IPS-20b (cell line): Measurements from ENCODE around the gene TM7SF3.
A peak's percentile ranks its signal among the peaks of the same experiment; 100 is the strongest.
"Not testable (repeated sequence)": the region's sequence is repeated elsewhere in the genome, so short reads cannot be mapped to it uniquely, and the experiment has no call there.

Experiments
- H3K27ac ChIP-seq: one replicate; pipeline ENCODE4 v1.5.1; 2013; ENCODE audit warnings: low read length
- H3K27me3 ChIP-seq: 2 replicates; pipeline ENCODE4 v1.6.1; 2013; ENCODE audit warnings: mild to moderate bottlenecking, low read length, inconsistent platforms; ENCODE audit not compliant: insufficient read depth
- H3K36me3 ChIP-seq: 2 replicates; pipeline ENCODE4 v1.6.1; 2013; ENCODE audit warnings: low read depth, mild to moderate bottlenecking, inconsistent platforms, low read length, moderate library complexity; ENCODE audit not compliant: insufficient read depth
- H3K4me1 ChIP-seq: 2 replicates; pipeline ENCODE4 v1.6.1; 2013; ENCODE audit warnings: mild to moderate bottlenecking, control low read depth, inconsistent platforms, low read length, moderate library complexity; ENCODE audit not compliant: insufficient read depth
- H3K4me3 ChIP-seq: 2 replicates; pipeline ENCODE4 v1.5.1; 2013; ENCODE audit warnings: mild to moderate bottlenecking, low read length, inconsistent platforms
- H3K9ac ChIP-seq: 2 replicates; pipeline ENCODE4 v1.6.1; 2013; ENCODE audit warnings: low read depth, mild to moderate bottlenecking, inconsistent platforms, low read length, moderate library complexity
- H3K9me3 ChIP-seq: 2 replicates; pipeline ENCODE4 v1.6.1; 2013; ENCODE audit warnings: mild to moderate bottlenecking, low read depth, low read length, inconsistent platforms; ENCODE audit not compliant: insufficient read depth

TM7SF3 gene, protein sequence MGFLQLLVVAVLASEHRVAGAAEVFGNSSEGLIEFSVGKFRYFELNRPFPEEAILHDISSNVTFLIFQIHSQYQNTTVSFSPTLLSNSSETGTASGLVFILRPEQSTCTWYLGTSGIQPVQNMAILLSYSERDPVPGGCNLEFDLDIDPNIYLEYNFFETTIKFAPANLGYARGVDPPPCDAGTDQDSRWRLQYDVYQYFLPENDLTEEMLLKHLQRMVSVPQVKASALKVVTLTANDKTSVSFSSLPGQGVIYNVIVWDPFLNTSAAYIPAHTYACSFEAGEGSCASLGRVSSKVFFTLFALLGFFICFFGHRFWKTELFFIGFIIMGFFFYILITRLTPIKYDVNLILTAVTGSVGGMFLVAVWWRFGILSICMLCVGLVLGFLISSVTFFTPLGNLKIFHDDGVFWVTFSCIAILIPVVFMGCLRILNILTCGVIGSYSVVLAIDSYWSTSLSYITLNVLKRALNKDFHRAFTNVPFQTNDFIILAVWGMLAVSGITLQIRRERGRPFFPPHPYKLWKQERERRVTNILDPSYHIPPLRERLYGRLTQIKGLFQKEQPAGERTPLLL

GRCh38 chr12:27014085-27014858 is at the start of gene TM7SF3:
Gene TM7SF3 (minus strand): TSS chr12:27014384. CDS start chr12:27014168, 216 bp downstream.
- Histone ChIP-seq H3K9me3 (no peaks in the 10 kb centered on the region), H3K27ac (peak within 1 kb of the TSS; percentile 48), H3K36me3 (no peaks in the 10 kb centered on the region), H3K9ac (peak within 1 kb of the TSS; percentile 85), H3K4me1 (peaks cover 21% of the 10 kb centered on the region), H3K27me3 (no peaks in the 10 kb centered on the region), H3K4me3 (peak within 1 kb of the TSS; percentile 94)

DNA sequence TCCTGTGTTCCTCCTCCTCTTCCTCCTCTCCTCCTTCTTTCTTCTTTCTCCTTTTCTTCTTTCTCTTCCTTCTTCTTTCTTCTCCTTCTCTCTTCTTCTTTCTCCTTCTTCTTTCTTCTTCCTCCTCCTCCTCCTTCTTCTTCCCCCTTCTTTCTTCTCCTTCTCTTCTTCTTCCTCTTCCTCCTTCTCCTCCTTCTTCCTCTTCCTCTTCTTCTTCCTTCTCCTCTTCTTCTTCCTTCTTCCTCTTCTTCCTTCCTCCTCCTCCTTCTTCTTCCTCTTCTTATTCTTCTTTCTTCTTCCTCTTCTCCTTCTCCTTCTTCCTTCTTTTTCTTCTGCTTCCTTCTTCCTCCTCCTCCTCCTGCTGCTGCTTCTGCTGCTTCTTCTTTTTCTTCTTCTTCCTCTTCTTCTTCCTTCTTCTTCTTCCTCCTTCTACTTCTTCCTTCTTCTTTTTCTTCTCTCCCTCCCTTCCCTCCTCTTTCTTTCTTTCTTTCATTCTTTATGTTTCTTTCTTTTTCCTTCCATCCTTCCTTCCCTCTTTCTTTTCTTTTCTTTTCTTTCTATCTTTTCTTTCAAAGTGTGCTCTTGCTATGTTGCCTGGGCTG is 49.2 kb upstream of the TM7SF3 start:
- no peak overlapping the region for H3K9ac ChIP-seq
- no peaks in the 10 kb centered on the region for H3K36me3 ChIP-seq
- H3K27me3 ChIP-seq, result no peaks in the 10 kb centered on the region
- no peak overlapping the region for H3K4me3 ChIP-seq
- no peaks in the 10 kb centered on the region for H3K4me1 ChIP-seq
- H3K27ac ChIP-seq, result no peak overlapping the region
- no peaks in the 10 kb centered on the region for H3K9me3 ChIP-seq

DNA sequence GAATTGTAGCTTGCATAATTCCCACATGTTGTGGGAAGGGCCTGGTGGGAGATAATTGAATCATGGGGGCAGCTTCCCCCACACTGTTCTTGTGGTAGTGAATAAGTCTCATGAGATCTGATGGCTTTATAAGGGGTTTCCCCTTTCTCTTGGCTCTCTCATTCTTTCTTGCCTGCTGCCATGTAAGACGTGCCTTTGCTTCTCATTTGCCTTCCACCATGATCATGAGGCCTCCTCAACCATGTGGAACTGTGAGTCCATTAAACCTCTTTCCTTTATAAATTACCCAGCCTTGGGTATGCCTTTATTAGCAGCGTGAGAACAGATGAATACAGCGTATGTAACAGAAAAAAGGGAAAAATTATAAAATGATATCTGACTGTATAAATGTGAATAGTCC is 47.1 kb upstream of the TM7SF3 start:
- no peak overlapping the region for H3K4me3 ChIP-seq
- no peaks in the 10 kb centered on the region for H3K27me3 ChIP-seq
- no peak overlapping the region for H3K9ac ChIP-seq
- H3K27ac ChIP-seq, result no peak overlapping the region
- H3K9me3 ChIP-seq, result no peaks in the 10 kb centered on the region
- H3K4me1 ChIP-seq, result no peaks in the 10 kb centered on the region
- no peaks in the 10 kb centered on the region for H3K36me3 ChIP-seq

GRCh38 chr12:27060740-27061139 is 46.6 kb upstream of the TM7SF3 start:
- H3K27me3 ChIP-seq, result no peaks in the 10 kb centered on the region
- H3K36me3 ChIP-seq, result no peaks in the 10 kb centered on the region
- H3K4me3 ChIP-seq, result no peak overlapping the region
- H3K9me3 ChIP-seq, result no peaks in the 10 kb centered on the region
- no peak overlapping the region for H3K27ac ChIP-seq
- no peak overlapping the region for H3K9ac ChIP-seq
- H3K4me1 ChIP-seq, result no peaks in the 10 kb centered on the region

- H3K27ac ChIP-seq, result no peak overlapping the region
- no peak overlapping the region for H3K4me3 ChIP-seq
- no peaks in the 10 kb centered on the region for H3K9me3 ChIP-seq
- H3K36me3 ChIP-seq, result no peaks in the 10 kb centered on the region
- H3K9ac ChIP-seq, result no peak overlapping the region
- no peaks in the 10 kb centered on the region for H3K4me1 ChIP-seq
- no peaks in the 10 kb centered on the region for H3K27me3 ChIP-seq
These were observed 43.4 kb upstream of the TM7SF3 start for GRCh38 chr12:27057543-27057942.

- H3K27ac ChIP-seq, result no peak overlapping the region
- no peaks in the 10 kb centered on the region for H3K27me3 ChIP-seq
- no peak overlapping the region for H3K9ac ChIP-seq
- no peak overlapping the region for H3K4me3 ChIP-seq
- no peaks in the 10 kb centered on the region for H3K4me1 ChIP-seq
- H3K36me3 ChIP-seq, result no peaks in the 10 kb centered on the region
- no peaks in the 10 kb centered on the region for H3K9me3 ChIP-seq
These were observed 41.8 kb upstream of the TM7SF3 start for GRCh38 chr12:27055966-27056365.

- Histone ChIP-seq H3K4me1 (no peaks in the 10 kb centered on the region), H3K9me3 (no peaks in the 10 kb centered on the region), H3K9ac (no peak overlapping the region), H3K36me3 (no peaks in the 10 kb centered on the region), H3K27me3 (no peaks in the 10 kb centered on the region), H3K27ac (no peak overlapping the region), H3K4me3 (no peak overlapping the region)
These were observed 38.6 kb upstream of the TM7SF3 start for GRCh38 chr12:27052742-27053141.

GRCh38 chr12:27052176-27052575 is 38.0 kb upstream of the TM7SF3 start:
- no peaks in the 10 kb centered on the region for H3K9me3 ChIP-seq
- H3K4me1 ChIP-seq, result no peaks in the 10 kb centered on the region
- no peak overlapping the region for H3K27ac ChIP-seq
- no peaks in the 10 kb centered on the region for H3K27me3 ChIP-seq
- no peaks in the 10 kb centered on the region for H3K36me3 ChIP-seq
- H3K9ac ChIP-seq, result no peak overlapping the region
- no peak overlapping the region for H3K4me3 ChIP-seq

- Histone ChIP-seq H3K9ac (no peak overlapping the region), H3K4me1 (no peaks in the 10 kb centered on the region), H3K4me3 (no peak overlapping the region), H3K36me3 (no peaks in the 10 kb centered on the region), H3K27ac (no peak overlapping the region), H3K9me3 (no peaks in the 10 kb centered on the region), H3K27me3 (no peaks in the 10 kb centered on the region)
These were observed 34.9 kb upstream of the TM7SF3 start for GRCh38 chr12:27048822-27049752.

DNA sequence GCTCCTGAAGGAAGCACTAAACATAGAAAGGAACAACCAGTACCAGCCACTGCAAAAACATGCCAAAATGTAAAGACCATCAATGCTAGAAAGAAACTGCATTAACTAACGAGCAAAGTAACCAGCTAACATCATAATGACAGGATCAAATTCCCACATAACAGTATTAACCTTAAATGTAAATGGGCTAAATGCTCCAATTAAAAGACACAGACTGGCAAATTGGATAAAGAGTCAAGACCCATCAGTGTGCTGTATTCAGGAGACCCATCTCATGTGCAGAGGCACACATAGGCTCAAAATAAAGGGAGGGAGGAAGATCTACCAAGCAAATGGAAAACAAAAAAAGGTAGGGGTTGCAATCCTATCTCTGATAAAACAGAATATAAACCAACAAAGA is 27.8 kb upstream of the TM7SF3 start:
- not testable (repeated sequence) for H3K9me3 ChIP-seq, H3K27me3 ChIP-seq, H3K4me1 ChIP-seq, H3K9ac ChIP-seq, H3K4me3 ChIP-seq, H3K27ac ChIP-seq
- H3K36me3 ChIP-seq, result peaks cover 16% of the 10 kb centered on the region

DNA sequence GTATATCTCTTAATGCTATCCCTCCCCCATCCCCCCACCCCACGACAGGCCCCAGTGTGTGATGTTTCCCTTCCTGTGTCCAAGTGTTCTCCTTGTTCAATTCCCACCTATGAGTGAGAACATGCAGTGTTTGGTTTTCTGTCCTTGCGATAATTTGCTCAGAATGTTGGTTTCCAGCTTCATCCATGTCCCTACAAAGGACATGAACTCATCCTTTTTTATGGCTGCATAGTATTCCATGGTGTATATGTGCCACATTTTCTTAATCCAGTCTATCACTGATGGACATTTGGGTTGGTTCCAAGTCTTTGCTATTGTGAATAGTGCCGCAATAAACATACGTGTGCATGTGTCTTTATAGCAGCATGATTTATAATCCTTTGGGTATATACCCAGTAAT is 26.5 kb upstream of the TM7SF3 start:
- not testable (repeated sequence) for H3K9me3 ChIP-seq, H3K4me1 ChIP-seq, H3K27ac ChIP-seq, H3K9ac ChIP-seq, H3K27me3 ChIP-seq, H3K4me3 ChIP-seq
- peaks cover 16% of the 10 kb centered on the region for H3K36me3 ChIP-seq
